Measurements from ENCODE around the gene YIPF3.

DNA sequence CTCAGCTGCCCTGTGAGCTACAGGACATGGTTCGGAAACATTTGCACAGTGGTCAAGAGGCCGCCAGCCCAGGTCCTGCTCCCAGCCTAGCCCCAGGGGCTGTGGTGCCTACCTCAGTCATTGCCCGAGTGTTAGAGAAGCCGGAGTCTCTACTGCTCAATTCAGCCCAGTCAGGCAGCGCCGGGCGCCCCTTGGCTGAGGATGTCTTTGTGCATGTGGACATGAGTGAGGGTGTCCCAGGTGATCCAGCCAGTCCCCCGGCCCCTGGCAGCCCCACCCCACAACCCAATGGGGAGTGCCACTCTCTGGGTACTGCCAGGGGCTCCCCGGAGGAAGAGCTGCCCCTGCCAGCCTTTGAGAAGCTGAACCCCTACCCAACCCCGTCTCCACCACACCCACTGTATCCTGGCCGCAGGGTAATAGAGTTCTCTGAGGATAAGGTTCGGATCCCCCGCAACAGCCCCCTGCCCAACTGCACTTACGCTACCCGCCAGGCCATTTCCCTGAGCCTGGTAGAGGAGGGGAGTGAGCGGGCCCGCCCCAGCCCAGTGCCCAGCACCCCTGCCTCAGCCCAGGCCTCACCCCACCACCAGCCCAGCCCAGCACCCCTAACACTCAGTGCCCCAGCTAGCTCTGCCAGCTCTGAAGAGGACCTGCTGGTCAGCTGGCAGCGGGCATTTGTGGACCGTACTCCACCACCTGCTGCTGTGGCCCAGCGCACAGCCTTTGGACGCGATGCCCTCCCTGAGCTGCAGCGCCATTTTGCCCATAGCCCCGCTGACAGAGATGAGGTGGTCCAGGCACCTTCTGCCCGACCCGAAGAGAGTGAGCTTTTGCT lies 11.8 kb downstream of the YIPF3 start:
- TF ChIP-seq, protein P1, sequence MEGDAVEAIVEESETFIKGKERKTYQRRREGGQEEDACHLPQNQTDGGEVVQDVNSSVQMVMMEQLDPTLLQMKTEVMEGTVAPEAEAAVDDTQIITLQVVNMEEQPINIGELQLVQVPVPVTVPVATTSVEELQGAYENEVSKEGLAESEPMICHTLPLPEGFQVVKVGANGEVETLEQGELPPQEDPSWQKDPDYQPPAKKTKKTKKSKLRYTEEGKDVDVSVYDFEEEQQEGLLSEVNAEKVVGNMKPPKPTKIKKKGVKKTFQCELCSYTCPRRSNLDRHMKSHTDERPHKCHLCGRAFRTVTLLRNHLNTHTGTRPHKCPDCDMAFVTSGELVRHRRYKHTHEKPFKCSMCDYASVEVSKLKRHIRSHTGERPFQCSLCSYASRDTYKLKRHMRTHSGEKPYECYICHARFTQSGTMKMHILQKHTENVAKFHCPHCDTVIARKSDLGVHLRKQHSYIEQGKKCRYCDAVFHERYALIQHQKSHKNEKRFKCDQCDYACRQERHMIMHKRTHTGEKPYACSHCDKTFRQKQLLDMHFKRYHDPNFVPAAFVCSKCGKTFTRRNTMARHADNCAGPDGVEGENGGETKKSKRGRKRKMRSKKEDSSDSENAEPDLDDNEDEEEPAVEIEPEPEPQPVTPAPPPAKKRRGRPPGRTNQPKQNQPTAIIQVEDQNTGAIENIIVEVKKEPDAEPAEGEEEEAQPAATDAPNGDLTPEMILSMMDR (IDR thresholded peaks at IDR 0.05) = no peak
- TF ChIP-seq POLR2A (IDR thresholded peaks at IDR 0.05) = no peak

Data from body of pancreas (tissue), 4 donors.